Chondrocyte (in vitro differentiated cells): Measurements from ENCODE around the gene BCL2L2. TPM values are rescaled to one million over a fixed set of nuclear protein-coding genes. Genes with fewer than 3 reads are reported as not detected.

Experiments
- DNase-seq: peaks from one replicate; pipeline ENCODE4 v3.0.0; 2021; ENCODE audit warnings: mixed read lengths, low spot score
- H3K27ac Mint-ChIP-seq: one replicate; pipeline ENCODE4 v1.8.0; 2021; ENCODE audit warnings: mild to moderate bottlenecking, moderate library complexity, mixed read lengths; ENCODE audit not compliant: unreplicated experiment
- H3K27me3 Mint-ChIP-seq: 2 replicates; pipeline ENCODE4 v1.8.0; 2021; ENCODE audit warnings: low read depth, mixed read lengths
- H3K36me3 Mint-ChIP-seq: 2 replicates; pipeline ENCODE4 v1.8.0; 2021; ENCODE audit warnings: low read depth, mixed read lengths
- H3K4me1 Mint-ChIP-seq: 2 replicates; pipeline ENCODE4 v1.8.0; 2021; ENCODE audit warnings: low read depth, mild to moderate bottlenecking, mixed read lengths
- H3K4me3 Mint-ChIP-seq: one replicate; pipeline ENCODE4 v1.8.0; 2021; ENCODE audit warnings: mild to moderate bottlenecking, moderate library complexity, mixed read lengths; ENCODE audit not compliant: unreplicated experiment
- H3K9me3 Mint-ChIP-seq: 2 replicates; pipeline ENCODE4 v1.8.0; 2021; ENCODE audit warnings: low read depth, mixed read lengths
- total RNA-seq: library from RNA; stranded (reverse); gene quantifications from 3 replicates; pipeline ENCODE4 v1.2.1, GENCODE V29; 2021
- TF ChIP-seq, protein P1 (sequence below): fragments of 200-600 bp; sonication (generic); IDR thresholded peaks from 2 replicates; pipeline ENCODE4 v1.5.0; 2021; ENCODE audit warnings: antibody characterized with exemption, mild to moderate bottlenecking, moderate library complexity

Gene BCL2L2
- total RNA-seq, 1 donor from 2014 or later, result 21.8 TPM

DNA sequence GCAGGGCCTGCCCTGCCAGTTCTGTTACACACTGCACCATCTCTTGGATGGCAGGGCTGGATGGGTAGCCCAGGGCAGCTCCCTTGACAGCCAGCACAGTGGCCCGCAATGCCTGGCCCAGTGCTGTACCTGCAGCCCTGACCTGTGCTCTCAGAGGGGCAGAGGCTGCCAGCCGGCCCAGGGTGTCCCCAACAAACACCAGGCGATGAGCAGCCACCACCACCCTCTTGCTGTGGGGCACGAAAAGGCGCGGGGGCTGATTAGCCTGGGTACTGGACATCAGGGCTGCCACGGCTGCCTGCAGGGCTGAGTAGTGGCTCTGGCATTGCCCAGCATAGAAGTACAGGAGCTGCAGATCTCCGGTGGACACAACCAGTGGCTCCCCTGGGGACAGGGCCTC lies 50.6 kb downstream of the BCL2L2 start:
- no peak for DNase-seq

GRCh38 chr14:23358042-23358441 lies 51.4 kb downstream of the BCL2L2 start:
- no peak overlapping the region for H3K27ac Mint-ChIP-seq
- no peak for DNase-seq
- H3K36me3 Mint-ChIP-seq, result peaks cover 15% of the 10 kb centered on the region
- no peaks in the 10 kb centered on the region for H3K9me3 Mint-ChIP-seq
- TF ChIP-seq, protein P1, sequence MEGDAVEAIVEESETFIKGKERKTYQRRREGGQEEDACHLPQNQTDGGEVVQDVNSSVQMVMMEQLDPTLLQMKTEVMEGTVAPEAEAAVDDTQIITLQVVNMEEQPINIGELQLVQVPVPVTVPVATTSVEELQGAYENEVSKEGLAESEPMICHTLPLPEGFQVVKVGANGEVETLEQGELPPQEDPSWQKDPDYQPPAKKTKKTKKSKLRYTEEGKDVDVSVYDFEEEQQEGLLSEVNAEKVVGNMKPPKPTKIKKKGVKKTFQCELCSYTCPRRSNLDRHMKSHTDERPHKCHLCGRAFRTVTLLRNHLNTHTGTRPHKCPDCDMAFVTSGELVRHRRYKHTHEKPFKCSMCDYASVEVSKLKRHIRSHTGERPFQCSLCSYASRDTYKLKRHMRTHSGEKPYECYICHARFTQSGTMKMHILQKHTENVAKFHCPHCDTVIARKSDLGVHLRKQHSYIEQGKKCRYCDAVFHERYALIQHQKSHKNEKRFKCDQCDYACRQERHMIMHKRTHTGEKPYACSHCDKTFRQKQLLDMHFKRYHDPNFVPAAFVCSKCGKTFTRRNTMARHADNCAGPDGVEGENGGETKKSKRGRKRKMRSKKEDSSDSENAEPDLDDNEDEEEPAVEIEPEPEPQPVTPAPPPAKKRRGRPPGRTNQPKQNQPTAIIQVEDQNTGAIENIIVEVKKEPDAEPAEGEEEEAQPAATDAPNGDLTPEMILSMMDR, result no peak
- H3K4me3 Mint-ChIP-seq, result no peak overlapping the region
- peaks cover 15% of the 10 kb centered on the region for H3K4me1 Mint-ChIP-seq
- no peaks in the 10 kb centered on the region for H3K27me3 Mint-ChIP-seq

More for the DNA sequence above, 50.6 kb downstream of the BCL2L2 start:
- no peak overlapping the region for H3K27ac Mint-ChIP-seq
- no peak overlapping the region for H3K4me3 Mint-ChIP-seq
- peaks cover 15% of the 10 kb centered on the region for H3K36me3 Mint-ChIP-seq
- H3K27me3 Mint-ChIP-seq, result no peaks in the 10 kb centered on the region
- peaks cover 18% of the 10 kb centered on the region for H3K4me1 Mint-ChIP-seq
- H3K9me3 Mint-ChIP-seq, result no peaks in the 10 kb centered on the region
- TF ChIP-seq, protein P1, result no peak

DNA sequence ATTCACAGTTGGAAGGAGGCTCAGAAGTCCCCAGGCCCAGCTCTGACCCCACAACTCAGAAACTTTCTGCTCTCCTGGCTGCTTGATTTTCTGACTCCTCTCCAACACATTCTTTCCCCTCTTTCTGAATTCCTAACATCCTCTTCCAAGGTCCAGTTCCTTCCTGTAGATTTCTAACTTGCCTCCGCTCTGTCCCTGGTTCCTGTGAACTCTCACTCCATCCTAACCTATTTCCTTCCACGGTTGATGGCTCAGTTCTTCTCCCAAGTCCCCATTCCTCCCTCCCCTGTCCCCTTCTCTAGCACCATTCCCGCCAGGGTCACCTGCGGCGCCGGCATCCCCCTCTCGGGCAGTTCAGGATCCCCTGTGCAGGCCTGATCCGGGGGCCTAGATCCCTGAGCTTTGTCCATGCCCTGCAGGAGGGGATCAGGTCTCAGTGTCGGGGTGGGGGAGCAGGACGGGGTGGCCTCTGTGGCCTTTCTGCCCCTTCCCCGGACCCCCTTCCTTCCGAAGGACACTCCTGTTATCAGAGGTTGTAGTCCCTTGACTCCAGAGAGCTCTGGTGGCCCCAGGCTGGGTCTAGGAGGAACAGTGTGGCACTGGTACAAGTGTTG lies 52.0 kb downstream of the BCL2L2 start:
- peaks cover 12% of the 10 kb centered on the region for H3K4me1 Mint-ChIP-seq
- TF ChIP-seq, protein P1, result no peak
- DNase-seq, result no peak
- H3K36me3 Mint-ChIP-seq, result peaks cover 15% of the 10 kb centered on the region
- no peak overlapping the region for H3K4me3 Mint-ChIP-seq
- H3K27me3 Mint-ChIP-seq, result no peaks in the 10 kb centered on the region
- no peak overlapping the region for H3K27ac Mint-ChIP-seq
- H3K9me3 Mint-ChIP-seq, result no peaks in the 10 kb centered on the region

- TF ChIP-seq, protein P1, result no peak
- H3K27ac Mint-ChIP-seq, result no peak overlapping the region
- H3K36me3 Mint-ChIP-seq, result peaks cover 16% of the 10 kb centered on the region
- H3K27me3 Mint-ChIP-seq, result no peaks in the 10 kb centered on the region
- H3K9me3 Mint-ChIP-seq, result no peaks in the 10 kb centered on the region
- no peak overlapping the region for H3K4me3 Mint-ChIP-seq
- H3K4me1 Mint-ChIP-seq, result peaks cover 17% of the 10 kb centered on the region
- DNase-seq, result no peak
Measured at GRCh38 chr14:23359167-23359626, 52.6 kb downstream of the BCL2L2 start.

GRCh38 chr14:23359722-23360447 lies 53.3 kb downstream of the BCL2L2 start:
- H3K9me3 Mint-ChIP-seq, result no peaks in the 10 kb centered on the region
- H3K4me1 Mint-ChIP-seq, result peaks cover 21% of the 10 kb centered on the region
- TF ChIP-seq, protein P1, result no peak
- H3K4me3 Mint-ChIP-seq, result no peak overlapping the region
- no peaks in the 10 kb centered on the region for H3K27me3 Mint-ChIP-seq
- no peak overlapping the region for H3K27ac Mint-ChIP-seq
- H3K36me3 Mint-ChIP-seq, result peaks cover 16% of the 10 kb centered on the region
- no peak for DNase-seq
